ENCODE results near the gene HECW1. TPM values are rescaled to one million over a fixed set of nuclear protein-coding genes. Genes with fewer than 3 reads are reported as not detected.
"Not testable (repeated sequence)": the region's sequence is repeated elsewhere in the genome, so short reads cannot be mapped to it uniquely, and the experiment has no call there.

HECW1 gene
- total and polyA plus RNA-seq, 2 experiments from 2014 or later = 11.0 to 21.8 TPM

DNA sequence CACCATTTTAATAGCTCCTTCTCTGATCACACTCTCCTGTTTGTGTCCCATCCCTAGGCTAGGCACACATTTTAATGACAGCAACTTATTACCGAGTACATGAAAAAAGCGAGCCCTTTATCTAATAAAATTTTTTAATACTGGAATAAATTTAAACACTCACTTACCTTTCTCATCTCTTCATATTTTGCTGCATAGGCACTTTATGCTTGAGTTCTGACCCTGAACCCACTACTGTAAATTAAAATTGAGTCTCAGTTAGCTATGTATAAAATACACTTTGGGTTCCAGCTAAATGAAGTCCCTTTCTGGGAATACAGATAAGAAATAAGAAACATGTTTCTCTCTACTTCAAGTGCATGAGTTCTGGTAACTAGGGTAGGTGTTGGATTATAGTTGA, 104.6 kb downstream of the HECW1 start:
- Mint-ChIP-seq H3K9me3 (peaks cover 19% of the 10 kb centered on the region), H3K4me3 (no peak overlapping the region), H3K36me3 (ENCODE audit: low read depth) (peaks cover 24% of the 10 kb centered on the region), H3K27ac (no peak overlapping the region), H3K4me1 (peaks cover 12% of the 10 kb centered on the region), H3K27me3 (ENCODE audit: insufficient read depth, low read depth, poor library complexity) (peaks cover 1% of the 10 kb centered on the region)
- no peak overlapping the region for H3K4me2 ChIP-seq
- H3K9me2 ChIP-seq (ENCODE audit: insufficient read depth) = peaks cover 20% of the 10 kb centered on the region
- peaks cover 3% of the 10 kb centered on the region; the same call in 1 of the 2 replicates for H3K36me3 ChIP-seq (ENCODE audit: insufficient read depth)
- H2AFZ ChIP-seq = no peak overlapping the region
- ATAC-seq (no peak), DNase-seq (ENCODE audit: low spot score) (no peak)
- H3K27me3 ChIP-seq (ENCODE audit: insufficient read depth) = no peaks in the 10 kb centered on the region
- no peak for TF ChIP-seq POLR2AphosphoS5 (IDR thresholded peaks at IDR 0.05; ENCODE audit: low read depth)
- no peak for TF ChIP-seq ZNF331 (CRISPR knock-in tag; IDR thresholded peaks at IDR 0.05; ENCODE audit: low read depth)
- TF ChIP-seq EZH2phosphoT487 (IDR thresholded peaks at IDR 0.05; ENCODE audit: unreplicated experiment) = no peak
- TF ChIP-seq STAT1 (IDR thresholded peaks at IDR 0.05; ENCODE audit: unreplicated experiment) = no peak
- TF ChIP-seq, protein P1, sequence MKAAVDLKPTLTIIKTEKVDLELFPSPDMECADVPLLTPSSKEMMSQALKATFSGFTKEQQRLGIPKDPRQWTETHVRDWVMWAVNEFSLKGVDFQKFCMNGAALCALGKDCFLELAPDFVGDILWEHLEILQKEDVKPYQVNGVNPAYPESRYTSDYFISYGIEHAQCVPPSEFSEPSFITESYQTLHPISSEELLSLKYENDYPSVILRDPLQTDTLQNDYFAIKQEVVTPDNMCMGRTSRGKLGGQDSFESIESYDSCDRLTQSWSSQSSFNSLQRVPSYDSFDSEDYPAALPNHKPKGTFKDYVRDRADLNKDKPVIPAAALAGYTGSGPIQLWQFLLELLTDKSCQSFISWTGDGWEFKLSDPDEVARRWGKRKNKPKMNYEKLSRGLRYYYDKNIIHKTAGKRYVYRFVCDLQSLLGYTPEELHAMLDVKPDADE (IDR thresholded peaks at IDR 0.05) = no peak
- TF ChIP-seq, protein P2, sequence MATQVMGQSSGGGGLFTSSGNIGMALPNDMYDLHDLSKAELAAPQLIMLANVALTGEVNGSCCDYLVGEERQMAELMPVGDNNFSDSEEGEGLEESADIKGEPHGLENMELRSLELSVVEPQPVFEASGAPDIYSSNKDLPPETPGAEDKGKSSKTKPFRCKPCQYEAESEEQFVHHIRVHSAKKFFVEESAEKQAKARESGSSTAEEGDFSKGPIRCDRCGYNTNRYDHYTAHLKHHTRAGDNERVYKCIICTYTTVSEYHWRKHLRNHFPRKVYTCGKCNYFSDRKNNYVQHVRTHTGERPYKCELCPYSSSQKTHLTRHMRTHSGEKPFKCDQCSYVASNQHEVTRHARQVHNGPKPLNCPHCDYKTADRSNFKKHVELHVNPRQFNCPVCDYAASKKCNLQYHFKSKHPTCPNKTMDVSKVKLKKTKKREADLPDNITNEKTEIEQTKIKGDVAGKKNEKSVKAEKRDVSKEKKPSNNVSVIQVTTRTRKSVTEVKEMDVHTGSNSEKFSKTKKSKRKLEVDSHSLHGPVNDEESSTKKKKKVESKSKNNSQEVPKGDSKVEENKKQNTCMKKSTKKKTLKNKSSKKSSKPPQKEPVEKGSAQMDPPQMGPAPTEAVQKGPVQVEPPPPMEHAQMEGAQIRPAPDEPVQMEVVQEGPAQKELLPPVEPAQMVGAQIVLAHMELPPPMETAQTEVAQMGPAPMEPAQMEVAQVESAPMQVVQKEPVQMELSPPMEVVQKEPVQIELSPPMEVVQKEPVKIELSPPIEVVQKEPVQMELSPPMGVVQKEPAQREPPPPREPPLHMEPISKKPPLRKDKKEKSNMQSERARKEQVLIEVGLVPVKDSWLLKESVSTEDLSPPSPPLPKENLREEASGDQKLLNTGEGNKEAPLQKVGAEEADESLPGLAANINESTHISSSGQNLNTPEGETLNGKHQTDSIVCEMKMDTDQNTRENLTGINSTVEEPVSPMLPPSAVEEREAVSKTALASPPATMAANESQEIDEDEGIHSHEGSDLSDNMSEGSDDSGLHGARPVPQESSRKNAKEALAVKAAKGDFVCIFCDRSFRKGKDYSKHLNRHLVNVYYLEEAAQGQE (IDR thresholded peaks at IDR 0.05; ENCODE audit: unreplicated experiment) = no peak
- TF ChIP-seq, protein P3, sequence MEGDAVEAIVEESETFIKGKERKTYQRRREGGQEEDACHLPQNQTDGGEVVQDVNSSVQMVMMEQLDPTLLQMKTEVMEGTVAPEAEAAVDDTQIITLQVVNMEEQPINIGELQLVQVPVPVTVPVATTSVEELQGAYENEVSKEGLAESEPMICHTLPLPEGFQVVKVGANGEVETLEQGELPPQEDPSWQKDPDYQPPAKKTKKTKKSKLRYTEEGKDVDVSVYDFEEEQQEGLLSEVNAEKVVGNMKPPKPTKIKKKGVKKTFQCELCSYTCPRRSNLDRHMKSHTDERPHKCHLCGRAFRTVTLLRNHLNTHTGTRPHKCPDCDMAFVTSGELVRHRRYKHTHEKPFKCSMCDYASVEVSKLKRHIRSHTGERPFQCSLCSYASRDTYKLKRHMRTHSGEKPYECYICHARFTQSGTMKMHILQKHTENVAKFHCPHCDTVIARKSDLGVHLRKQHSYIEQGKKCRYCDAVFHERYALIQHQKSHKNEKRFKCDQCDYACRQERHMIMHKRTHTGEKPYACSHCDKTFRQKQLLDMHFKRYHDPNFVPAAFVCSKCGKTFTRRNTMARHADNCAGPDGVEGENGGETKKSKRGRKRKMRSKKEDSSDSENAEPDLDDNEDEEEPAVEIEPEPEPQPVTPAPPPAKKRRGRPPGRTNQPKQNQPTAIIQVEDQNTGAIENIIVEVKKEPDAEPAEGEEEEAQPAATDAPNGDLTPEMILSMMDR (conservative IDR thresholded peaks at IDR 0.05; ENCODE audit: low read depth in 2 of 2) = no peak
- TF ChIP-seq, protein P4, sequence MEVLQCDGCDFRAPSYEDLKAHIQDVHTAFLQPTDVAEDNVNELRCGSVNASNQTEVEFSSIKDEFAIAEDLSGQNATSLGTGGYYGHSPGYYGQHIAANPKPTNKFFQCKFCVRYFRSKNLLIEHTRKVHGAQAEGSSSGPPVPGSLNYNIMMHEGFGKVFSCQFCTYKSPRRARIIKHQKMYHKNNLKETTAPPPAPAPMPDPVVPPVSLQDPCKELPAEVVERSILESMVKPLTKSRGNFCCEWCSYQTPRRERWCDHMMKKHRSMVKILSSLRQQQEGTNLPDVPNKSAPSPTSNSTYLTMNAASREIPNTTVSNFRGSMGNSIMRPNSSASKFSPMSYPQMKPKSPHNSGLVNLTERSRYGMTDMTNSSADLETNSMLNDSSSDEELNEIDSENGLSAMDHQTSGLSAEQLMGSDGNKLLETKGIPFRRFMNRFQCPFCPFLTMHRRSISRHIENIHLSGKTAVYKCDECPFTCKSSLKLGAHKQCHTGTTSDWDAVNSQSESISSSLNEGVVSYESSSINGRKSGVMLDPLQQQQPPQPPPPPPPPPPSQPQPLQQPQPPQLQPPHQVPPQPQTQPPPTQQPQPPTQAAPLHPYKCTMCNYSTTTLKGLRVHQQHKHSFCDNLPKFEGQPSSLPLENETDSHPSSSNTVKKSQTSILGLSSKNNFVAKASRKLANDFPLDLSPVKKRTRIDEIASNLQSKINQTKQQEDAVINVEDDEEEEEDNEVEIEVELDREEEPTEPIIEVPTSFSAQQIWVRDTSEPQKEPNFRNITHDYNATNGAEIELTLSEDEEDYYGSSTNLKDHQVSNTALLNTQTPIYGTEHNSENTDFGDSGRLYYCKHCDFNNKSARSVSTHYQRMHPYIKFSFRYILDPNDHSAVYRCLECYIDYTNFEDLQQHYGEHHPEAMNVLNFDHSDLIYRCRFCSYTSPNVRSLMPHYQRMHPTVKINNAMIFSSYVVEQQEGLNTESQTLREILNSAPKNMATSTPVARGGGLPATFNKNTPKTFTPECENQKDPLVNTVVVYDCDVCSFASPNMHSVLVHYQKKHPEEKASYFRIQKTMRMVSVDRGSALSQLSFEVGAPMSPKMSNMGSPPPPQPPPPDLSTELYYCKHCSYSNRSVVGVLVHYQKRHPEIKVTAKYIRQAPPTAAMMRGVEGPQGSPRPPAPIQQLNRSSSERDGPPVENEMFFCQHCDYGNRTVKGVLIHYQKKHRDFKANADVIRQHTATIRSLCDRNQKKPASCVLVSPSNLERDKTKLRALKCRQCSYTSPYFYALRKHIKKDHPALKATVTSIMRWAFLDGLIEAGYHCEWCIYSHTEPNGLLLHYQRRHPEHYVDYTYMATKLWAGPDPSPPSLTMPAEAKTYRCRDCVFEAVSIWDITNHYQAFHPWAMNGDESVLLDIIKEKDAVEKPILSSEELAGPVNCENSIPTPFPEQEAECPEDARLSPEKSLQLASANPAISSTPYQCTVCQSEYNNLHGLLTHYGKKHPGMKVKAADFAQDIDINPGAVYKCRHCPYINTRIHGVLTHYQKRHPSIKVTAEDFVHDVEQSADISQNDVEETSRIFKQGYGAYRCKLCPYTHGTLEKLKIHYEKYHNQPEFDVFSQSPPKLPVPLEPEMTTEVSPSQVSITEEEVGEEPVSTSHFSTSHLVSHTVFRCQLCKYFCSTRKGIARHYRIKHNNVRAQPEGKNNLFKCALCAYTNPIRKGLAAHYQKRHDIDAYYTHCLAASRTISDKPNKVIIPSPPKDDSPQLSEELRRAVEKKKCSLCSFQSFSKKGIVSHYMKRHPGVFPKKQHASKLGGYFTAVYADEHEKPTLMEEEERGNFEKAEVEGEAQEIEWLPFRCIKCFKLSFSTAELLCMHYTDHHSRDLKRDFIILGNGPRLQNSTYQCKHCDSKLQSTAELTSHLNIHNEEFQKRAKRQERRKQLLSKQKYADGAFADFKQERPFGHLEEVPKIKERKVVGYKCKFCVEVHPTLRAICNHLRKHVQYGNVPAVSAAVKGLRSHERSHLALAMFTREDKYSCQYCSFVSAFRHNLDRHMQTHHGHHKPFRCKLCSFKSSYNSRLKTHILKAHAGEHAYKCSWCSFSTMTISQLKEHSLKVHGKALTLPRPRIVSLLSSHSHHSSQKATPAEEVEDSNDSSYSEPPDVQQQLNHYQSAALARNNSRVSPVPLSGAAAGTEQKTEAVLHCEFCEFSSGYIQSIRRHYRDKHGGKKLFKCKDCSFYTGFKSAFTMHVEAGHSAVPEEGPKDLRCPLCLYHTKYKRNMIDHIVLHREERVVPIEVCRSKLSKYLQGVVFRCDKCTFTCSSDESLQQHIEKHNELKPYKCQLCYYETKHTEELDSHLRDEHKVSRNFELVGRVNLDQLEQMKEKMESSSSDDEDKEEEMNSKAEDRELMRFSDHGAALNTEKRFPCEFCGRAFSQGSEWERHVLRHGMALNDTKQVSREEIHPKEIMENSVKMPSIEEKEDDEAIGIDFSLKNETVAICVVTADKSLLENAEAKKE (CRISPR knock-in tag; IDR thresholded peaks at IDR 0.05) = no peak
- no peak for TF ChIP-seq EZH2 (IDR thresholded peaks at IDR 0.05; ENCODE audit: low read depth, unreplicated experiment)
- H3F3A ChIP-seq (replicated peaks; ENCODE audit: low read depth) = no peaks in the 10 kb centered on the region
- H3K4me1 ChIP-seq (ENCODE audit: insufficient read depth) = peaks cover 22% of the 10 kb centered on the region
- H3K79me2 ChIP-seq (replicated peaks; ENCODE audit: insufficient read depth) = no peaks in the 10 kb centered on the region
- no peak overlapping the region for H3K27ac ChIP-seq (ENCODE audit: low read depth)
- H3K4me3 ChIP-seq = no peak overlapping the region
- H4K20me1 ChIP-seq (replicated peaks; ENCODE audit: insufficient read depth) = no peaks in the 10 kb centered on the region

DNA sequence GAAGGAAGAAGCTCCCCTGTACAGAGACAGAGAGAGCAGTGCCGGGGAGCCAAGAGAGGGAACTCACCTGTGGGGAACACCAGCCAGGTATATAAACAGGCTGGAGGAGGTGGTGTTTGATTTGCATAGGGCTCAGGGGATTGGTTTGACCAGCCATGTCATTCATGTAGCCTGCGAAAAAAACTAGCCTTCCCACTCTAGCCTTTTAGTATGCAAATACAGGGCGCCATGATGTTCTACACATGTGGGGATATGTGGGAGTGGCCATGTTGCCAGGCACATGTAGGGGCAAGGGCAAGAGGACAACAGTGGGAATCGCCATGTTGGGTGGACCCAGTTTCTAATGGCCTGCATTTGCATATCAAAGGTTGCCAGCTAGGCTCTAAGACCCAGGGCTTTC, 106.5 kb downstream of the HECW1 start:
- H3K27me3 Mint-ChIP-seq (ENCODE audit: insufficient read depth, low read depth, poor library complexity); H3K4me2 ChIP-seq; H3K27ac Mint-ChIP-seq; H3F3A ChIP-seq (replicated peaks; ENCODE audit: low read depth); H3K27ac ChIP-seq (ENCODE audit: low read depth); H2AFZ ChIP-seq; H3K27me3 ChIP-seq (ENCODE audit: insufficient read depth); ATAC-seq; H4K20me1 ChIP-seq (replicated peaks; ENCODE audit: insufficient read depth); H3K36me3 ChIP-seq (ENCODE audit: insufficient read depth); H3K79me2 ChIP-seq (replicated peaks; ENCODE audit: insufficient read depth); H3K4me3 Mint-ChIP-seq; H3K4me3 ChIP-seq: not testable (repeated sequence)
- Mint-ChIP-seq H3K4me1 (peaks cover 12% of the 10 kb centered on the region), H3K36me3 (ENCODE audit: low read depth) (peaks cover 24% of the 10 kb centered on the region), H3K9me3 (peaks cover 19% of the 10 kb centered on the region)
- peak; percentile 51 for DNase-seq (ENCODE audit: low spot score)
- peaks cover 20% of the 10 kb centered on the region for H3K9me2 ChIP-seq (ENCODE audit: insufficient read depth)
- H3K4me1 ChIP-seq (ENCODE audit: insufficient read depth) = peaks cover 18% of the 10 kb centered on the region
